Kidney capillary endothelial cell (primary cell): Measurements from ENCODE around the gene RRAGC.

Experiments used
- DNase-seq: peaks from one replicate; pipeline ENCODE4 v3.0.0-alpha.2; 2018; ENCODE audit warnings: low spot score

The RRAGC gene, protein sequence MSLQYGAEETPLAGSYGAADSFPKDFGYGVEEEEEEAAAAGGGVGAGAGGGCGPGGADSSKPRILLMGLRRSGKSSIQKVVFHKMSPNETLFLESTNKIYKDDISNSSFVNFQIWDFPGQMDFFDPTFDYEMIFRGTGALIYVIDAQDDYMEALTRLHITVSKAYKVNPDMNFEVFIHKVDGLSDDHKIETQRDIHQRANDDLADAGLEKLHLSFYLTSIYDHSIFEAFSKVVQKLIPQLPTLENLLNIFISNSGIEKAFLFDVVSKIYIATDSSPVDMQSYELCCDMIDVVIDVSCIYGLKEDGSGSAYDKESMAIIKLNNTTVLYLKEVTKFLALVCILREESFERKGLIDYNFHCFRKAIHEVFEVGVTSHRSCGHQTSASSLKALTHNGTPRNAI

DNA sequence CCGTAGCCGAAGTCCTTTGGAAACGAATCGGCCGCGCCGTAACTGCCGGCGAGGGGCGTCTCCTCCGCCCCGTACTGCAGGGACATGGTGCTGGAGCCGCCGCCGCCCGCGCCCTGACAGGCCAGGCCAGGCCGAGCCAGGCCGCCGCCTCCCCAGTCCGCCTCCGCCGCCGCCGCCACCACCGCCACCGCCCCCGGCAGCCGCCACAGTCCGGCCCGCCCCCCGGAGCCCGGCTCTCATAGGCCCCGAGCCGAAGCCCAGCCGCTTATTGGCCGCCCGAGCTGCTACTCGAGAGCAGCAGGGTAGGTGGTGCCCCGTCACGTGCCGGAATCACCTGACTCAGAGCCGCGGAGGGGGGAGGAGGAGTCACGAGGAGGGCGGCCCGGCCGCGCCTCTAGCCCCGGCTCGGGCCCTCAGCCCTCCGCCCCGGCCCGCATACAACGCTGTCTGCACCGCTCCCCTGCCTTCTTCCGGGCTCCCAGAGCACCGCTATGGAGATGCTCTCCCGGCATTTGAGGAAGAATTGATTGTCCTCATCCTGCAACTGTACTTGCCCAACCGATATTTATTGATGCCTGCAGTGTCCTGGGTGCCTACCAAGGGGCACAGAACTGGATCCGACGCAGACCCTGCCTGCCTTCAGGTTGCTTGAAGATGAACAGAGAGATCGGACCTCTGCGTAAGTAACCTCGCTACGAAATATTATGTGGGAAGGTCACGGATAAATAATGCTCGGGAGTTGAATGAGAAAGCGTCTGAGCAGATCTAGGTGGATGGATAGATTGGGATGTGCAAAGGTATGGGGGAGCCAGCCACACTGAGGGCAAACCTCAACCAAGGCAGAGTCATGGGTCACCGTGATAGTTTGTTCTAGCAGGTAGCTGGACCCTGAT, at the start of gene RRAGC:
TSS of gene RRAGC (minus strand) at position 212 of the 893 bp plus-strand sequence. CDS start at position 86, 126 bp downstream.
- peak; percentile 93 for DNase-seq

DNA sequence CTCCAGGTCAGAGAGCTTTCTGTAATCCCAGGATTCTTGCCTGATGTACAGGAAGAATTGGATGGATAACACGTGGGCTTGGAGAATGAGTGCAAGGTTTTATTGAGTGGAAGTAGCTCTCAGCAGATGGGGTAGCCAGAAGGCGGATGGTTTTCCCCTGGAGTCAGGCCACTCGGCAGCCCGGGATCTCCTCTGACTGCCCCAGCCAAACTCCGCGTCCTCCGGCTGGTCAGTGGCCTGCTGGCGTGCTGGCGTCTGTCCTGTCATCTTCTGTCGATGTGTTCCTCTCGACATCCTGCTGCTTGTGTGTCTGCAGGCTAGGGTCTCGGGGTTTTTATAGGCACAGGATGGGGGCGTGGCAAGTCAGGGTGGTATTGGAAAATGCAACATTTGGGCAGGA, 49.2 kb upstream of the RRAGC start:
- DNase-seq, result no peak

DNA sequence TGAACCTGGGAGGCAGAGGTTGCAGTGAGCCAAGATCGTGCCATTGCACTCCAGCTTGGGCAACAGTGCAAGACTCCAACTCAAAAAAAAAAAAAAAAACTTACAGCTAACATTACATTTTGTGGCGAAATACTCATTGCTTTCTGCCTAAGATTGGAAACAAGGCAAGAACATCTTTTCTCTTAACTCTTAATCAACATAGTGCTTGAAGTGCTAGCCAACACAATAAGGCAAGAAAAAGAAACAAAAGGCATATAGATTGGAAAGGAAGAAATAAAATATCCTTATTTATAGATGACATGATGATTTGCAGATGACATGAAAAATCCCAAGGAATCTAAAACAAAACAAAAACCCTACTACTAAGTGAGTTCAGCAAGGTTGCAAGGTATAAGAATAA, 46.4 kb upstream of the RRAGC start:
- no peak for DNase-seq

DNA sequence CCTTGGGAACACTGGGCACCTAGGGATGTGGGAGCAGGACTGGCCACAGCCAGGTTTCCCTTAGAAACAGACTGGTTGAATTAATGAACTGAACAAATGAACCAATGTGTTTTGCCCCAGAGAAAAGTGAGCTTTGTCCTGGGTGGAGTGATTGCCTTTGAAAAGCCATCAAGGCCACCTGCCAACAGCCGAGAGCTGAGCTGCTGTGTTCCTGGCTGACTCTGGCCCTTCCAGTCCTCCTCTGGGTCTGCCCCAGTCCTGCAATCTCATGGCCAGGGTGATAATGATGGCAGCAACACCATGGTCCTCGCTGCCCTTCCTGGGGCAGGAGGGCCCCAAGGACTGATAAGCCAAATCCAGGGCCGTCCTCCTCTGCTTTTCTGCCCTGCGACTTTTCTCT, 40.0 kb upstream of the RRAGC start:
- DNase-seq, result no peak

DNA sequence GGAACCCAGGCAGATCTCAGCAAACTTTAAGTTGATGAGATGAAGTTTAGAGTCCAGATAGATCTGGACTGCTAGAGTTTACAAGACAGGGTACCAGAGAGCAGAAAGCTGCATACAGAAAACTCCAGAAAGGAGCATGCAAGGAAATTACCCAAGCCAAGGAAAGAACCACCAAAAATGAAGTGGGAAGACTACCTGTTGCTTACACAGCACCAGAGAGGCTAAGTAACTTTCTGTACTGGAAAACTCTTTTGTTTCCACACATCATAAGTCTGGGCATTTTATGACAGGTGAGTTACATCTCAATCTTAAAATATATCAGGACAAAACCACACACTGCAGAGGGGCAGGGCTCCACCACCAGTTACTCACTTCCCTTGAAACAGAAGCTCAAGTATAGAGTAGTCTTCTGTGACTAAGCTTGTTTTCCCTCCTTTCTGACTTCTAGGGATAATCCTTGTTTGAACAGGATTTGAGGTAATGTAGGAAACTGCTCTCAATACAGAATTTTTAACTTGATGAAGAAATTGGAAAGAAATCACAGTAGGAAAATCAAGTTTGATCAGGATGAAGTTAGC, 39.2 kb upstream of the RRAGC start:
- DNase-seq, result peak; percentile 29

DNA sequence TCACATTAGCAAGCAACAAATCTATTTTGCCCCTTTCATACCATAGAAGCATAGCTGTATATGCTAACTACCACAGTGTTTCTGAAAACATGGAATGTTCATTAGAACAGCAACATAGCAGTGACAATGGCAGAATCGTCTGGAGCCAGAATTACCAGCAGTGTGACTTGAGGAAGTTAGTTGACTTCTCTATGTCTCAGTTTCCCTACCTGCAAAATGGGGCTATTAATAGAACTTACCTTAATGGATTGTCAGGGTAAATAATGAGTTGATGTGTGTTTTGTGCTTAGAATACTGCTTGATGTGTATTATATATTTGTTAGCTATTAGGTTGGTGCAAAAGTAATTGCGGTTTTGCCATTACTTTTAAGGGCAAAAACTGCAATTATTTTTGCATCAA, 36.6 kb upstream of the RRAGC start:
- DNase-seq, result no peak

DNA sequence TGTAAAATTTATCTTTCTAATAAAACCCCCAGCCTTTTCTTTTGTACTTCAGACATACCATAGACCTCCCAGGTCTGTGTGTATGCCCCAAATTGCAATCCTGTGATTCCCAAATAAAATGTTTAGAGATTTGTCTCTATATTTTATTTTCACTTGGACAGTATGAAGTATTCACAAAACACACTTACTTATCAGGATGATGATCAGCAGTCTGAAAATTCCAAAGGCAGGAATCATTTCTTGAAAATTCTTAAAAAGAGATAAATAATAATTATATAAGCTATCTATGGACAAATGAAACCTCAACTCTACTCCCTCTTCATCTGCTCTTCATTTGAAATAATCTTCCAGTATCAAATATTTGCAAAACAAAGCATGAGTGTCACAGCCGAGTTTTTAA, 33.4 kb upstream of the RRAGC start:
- DNase-seq, result no peak

DNA sequence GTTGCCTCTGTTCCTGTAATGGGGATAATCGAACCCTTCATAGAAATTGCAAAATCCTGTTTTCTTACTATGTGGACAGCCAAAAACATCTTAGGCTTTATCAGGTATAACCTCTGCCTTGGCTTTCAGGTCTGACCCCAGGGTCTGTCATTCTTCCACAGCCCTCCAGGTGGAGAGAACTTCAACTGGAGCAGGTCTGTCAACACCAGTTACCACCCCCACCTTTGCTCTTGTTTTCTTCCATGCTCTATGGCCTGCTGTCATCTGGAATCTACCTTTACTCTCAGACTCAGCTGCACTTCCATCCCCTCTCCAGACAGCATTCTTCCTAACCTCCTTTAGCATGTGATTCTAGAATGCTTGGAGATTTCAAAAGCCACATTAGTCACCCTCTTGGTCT, 32.2 kb upstream of the RRAGC start:
- no peak for DNase-seq

DNA sequence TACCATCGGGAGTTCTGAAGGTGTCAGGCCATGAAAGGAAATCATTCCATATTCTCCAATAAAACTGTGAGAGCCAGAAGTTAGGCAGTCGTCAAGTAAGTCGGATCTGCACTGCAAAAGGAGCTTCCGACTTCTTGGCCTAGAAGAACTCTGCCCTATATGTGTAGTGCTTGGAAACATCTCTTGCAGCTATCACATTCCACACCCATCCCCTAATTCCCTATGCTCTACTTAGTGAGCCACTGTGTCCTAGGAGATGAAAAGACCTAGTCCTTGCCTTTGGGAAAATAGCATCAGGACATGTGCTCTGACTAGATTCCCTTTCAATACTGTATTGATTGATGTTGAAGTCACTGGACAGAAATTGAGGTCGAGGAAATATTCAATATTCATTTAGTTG, 30.0 kb upstream of the RRAGC start:
- no peak for DNase-seq

DNA sequence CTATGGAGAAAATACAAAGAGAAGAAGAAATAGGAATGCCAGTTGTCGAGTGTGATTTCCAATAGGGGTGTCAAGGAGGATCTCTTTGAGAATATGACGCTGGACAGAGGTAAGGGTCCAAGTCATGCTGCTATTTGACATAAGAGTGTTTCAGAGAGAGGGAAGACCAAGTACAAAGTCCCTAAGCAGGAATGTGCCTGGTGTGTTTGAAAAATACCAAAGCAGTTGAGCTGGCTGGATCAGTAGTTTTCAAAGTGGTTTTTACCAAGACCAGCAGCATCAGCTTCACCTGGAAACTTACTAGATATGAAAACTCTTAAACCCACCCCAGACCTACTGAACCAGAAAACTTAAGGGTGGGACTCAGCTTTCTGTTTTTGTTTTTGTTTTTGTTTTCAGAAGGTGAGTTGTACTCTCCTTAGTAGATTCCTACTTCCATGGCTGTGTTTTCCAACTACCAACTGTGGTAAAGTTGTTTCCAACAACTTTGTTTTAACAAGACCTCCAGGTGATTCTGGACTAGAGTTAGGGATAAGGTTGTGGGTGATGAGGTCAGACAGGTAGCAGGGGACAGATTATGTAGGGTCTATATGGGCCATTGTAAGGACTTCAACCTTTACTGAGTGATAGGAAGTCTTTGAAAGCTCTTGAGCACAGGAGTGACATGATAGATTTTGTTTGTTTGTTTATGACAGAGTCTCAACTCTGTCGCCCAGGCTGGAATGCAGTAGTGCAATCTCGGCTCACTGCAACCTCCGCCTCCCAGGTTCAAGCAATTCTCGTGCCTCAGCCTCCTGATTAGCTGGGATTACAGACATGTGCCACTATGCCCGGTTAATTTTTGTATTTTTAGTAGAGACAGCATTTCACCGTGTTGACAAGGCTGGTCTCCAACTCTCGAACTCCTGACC, 29.1 kb upstream of the RRAGC start:
- DNase-seq, result no peak

DNA sequence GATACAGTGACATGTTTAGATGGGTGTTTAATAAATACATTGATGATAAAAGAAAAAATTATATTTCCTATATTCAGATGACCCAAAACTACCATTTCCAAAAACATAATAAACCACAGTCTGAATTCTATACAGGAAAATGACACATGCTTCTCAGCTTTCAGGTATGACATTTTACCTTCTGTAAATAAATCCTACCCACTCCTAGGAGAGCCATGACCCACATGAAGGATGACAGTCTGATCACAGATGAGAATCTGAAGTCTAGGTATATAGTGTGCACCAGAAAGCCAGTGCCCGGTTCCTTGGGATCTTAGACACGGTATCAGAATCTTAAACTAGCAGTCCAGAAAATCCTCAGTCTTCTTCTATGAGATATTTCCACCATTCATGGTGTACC, 25.5 kb upstream of the RRAGC start:
- DNase-seq, result no peak

DNA sequence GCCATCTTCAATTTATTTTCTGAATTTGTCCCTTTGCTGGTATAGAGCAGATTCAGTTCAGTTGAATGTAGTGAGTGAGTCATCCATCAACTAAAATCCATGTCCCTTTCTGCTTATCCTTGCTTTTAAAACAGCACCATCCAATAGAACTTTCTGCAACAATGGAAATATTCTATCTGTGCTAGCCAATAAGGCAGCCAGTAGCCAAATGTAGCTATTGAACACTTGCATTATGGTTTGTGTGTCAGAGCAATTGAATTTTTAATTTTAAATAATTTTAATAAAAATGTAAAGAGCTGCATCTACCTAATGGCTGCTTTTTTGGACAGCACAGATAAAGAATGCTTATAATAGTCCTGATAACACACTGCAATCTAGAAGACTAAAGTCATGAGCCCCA, 21.9 kb upstream of the RRAGC start, which contains the start of gene GJA9:
TSS of gene GJA9 (minus strand) at position 101 of the 400 bp plus-strand sequence. CDS start 5,489 bp downstream, outside the sequence.
- no peak for DNase-seq

DNA sequence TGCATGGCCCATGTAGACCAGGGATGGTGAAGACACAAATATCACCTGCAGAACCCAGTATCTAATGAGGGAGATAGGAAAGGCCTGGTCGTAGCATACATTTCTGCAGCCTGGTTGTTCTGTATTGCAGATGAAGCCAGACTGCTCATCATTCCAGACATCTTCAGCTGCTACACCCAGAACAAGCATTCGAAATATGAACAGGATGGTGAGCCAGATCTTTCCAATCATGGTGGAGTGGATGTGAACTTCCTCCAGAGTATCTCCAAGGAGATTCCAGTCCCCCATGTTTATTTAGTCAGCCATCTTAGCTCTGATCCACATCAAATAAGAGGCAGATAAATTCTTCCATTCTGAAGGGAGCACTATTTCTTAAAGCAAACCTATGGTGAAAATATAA, 16.2 kb upstream of the RRAGC start:
- no peak for DNase-seq

DNA sequence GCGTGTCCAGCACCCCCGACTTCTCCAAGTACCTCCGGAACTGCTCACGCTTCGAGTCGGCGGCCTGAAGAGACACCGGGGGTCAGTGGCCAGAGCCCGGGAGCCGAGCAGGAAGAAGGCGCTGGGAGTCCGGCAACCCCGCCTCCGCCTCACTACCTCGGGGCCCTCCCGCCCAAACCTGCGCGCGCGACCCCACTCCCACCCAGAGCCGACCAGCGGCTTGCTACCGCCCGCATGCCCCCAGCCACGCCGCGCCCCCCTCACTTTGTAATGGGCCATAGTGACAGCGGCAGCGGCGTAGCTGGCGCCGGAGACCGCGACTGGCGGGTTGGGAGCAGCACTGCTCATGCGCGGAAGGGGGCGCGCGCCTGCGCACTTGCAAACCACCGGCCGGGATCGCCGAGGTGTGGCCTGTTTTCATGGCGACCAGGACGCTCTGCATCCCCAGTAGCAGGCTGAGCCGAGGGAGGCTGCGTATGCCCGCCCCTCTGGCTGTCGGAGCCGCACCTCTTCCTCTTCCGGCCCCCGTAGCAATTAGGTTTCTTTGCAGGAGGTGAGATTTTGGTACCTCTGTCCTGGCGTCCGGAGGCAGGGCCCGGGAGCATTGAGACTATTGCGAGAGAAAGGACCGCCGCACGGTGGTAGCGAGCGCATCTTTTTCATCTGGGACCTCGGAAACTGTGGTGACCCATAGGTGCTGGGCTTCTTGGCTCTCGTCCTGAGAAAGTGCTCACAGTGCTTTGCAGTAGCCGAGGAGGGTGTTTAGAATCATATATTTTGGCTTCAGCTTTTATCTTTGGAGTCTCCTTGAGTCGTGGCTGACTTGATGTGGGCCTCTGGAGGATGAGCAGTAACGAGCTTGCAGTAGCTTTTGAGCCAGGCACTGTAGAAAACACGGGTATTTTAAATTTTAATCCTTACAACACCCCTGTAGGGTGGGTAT, 13.7 kb upstream of the RRAGC start, which contains the start of gene MYCBP:
TSS of gene MYCBP (minus strand) at position 322 of the 943 bp plus-strand sequence. CDS start at position 279, 43 bp downstream.
- DNase-seq, result peak; percentile 89

DNA sequence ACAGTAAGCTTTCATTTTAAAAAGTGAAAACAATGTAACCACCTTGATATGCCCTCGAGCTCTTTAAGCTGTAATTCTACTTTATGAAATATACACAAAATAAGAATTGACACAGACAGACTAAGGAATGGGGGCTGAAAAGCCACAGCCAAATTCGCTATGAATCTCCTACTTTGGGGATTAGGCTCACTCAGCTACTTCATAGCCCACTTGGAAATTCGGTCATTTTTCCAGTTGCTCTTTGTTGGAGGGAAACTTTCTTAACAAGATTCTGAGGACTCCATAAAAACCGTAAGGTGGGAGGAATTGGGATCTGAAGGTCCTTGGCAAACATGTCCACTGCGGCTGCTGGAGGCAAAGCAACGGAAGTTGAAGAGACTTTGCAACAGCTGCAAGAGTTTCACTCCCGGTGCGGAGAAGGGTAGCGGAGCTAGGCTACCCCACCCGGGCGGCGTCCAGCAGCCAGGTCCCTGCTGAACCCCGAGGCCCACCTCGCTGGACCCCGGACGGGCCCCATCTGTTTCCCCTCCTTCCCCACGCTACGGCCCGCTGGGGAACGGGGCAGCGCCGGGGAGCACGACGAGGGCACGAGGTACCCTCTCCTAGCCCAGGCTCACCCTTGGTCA, 12.9 kb upstream of the RRAGC start:
- DNase-seq, result no peak

DNA sequence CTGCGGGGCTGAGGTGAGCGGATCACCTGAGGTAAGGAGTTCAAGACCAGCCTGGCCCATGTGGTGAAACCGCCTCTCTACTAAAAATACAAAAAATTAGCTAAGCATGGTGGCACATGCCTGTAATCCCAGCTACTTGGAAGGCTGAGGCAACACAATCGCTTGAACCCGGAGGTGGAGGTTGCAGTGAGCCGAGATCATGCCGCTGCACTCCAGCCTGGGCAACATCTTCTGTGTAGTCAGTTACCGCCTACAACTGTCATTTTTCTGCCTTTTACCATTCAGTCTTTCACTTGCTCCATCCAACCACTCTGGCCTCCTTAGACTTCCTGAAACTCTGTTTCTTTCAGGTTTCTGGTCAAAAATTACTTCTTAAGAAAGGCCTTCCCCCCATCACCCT, 11.4 kb upstream of the RRAGC start:
- no peak for DNase-seq

DNA sequence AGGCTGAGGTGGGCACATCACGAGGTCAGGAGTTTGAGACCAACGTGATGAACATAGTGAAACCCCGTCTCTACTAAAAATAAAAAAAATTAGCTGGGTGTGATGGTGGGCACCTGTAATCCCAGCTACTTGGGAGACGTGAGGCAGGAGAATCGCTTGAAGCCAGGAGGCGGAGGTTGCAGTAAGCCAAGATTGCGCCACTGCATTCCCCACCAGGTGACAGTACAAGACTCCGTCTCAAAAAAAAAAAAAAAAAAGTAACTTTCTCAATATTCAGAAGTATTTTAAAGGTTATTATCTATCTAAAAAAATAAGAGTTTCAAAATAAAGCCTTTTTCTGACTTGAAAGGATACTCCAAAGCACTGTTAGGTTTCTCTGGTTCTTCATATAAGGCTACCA, 7.6 kb upstream of the RRAGC start:
- no peak for DNase-seq

DNA sequence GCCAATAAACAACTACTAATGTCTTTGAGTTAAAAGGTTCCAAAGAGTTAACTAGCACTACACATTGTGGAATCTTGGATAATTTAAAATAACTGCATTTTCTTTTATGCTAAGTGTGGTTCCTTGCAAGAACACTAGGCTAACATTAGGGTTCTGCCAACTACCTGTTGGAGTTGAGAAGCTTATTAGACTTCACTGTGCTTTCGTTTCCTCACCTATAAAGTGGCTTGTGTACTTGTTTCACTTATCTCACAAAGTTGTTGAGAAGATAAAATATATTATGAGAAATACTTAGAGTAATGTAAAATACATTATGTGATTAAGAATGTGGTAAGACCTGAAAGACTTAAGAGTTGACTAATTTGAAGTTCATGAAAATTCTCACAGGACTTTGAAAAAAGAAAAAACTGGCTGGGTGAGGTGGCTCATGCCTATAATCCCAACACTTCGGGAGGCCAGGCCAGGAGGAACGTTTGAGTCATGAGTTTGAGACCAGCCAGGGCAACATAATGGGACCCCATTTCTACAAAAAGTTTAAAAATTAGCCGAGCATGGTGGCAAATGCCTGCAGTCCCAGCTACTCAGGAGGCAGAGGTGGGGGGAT, 5.6 kb upstream of the RRAGC start:
- no peak for DNase-seq

DNA sequence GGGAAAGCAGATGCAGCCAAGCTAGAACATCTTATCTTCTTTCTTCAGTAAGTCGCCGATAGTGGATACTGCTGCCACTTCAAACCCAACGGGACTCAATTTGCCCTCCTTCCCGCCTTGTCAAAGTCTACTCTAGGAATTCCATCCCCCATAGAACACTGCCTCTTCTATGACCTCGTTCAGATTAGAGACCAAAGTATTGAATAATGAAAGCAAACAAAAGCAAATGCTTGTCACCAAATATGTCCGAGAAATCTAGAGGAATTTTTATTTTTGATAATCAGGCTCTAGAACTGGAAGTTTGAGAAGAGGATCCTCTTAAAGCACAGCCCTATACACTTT, 853 bp upstream of the RRAGC start:
- DNase-seq, result no peak
